Activated T-helper 1 cell treated with anti-CD3 and anti-CD28 coated beads, Interleukin-12 subunit alpha, Interleukin-12 subunit beta, Interleukin-2, Interleukin-4 antibody, amounts not matched to agents 30 ng/mL and 10 ng/mL and 1 ng/mL, durations not matched to agents 14 hours and 24 hours and 36 hours (primary cell): ENCODE data around the gene FTSJ1. TPM values are rescaled to one million over a fixed set of nuclear protein-coding genes. Genes with fewer than 3 reads are reported as not detected.
"Not testable (repeated sequence)": the region's sequence is repeated elsewhere in the genome, so short reads cannot be mapped to it uniquely, and the experiment has no call there.

Experiments
- DNase-seq: peaks from one replicate; pipeline ENCODE4 v3.0.0; 2021; ENCODE audit warnings: low spot score
- H3K27ac Mint-ChIP-seq: one replicate; pipeline ENCODE4 v1.8.0; 2021; ENCODE audit warnings: mild to moderate bottlenecking, mixed read lengths
- H3K27me3 Mint-ChIP-seq: one replicate; pipeline ENCODE4 v1.8.0; 2022; ENCODE audit warnings: mild to moderate bottlenecking, moderate library complexity, mixed read lengths; ENCODE audit not compliant: insufficient read depth
- H3K36me3 Mint-ChIP-seq: one replicate; pipeline ENCODE4 v1.8.0; 2021; ENCODE audit warnings: low read depth, mixed read lengths
- H3K4me1 Mint-ChIP-seq: one replicate; pipeline ENCODE4 v1.8.0; 2021; ENCODE audit warnings: low read depth, mixed read lengths
- H3K4me3 Mint-ChIP-seq: one replicate; pipeline ENCODE4 v1.8.0; 2021; ENCODE audit warnings: mild to moderate bottlenecking, moderate library complexity, mixed read lengths
- H3K9me3 Mint-ChIP-seq: one replicate; pipeline ENCODE4 v1.8.0; 2021; ENCODE audit warnings: mixed read lengths
- intact Hi-C: fragments of 100-400 bp; cut with micrococcal nuclease; formaldehyde crosslinking; loops from one replicate; pipeline ENCODE4 v1.15.1; 2024
- total RNA-seq: library from RNA; stranded (reverse); gene quantifications from 2 replicates; pipeline ENCODE4 v1.2.3, GENCODE V29; 2022

Gene FTSJ1
- 96.2 and 103 TPM in 2 replicates for total RNA-seq

DNA sequence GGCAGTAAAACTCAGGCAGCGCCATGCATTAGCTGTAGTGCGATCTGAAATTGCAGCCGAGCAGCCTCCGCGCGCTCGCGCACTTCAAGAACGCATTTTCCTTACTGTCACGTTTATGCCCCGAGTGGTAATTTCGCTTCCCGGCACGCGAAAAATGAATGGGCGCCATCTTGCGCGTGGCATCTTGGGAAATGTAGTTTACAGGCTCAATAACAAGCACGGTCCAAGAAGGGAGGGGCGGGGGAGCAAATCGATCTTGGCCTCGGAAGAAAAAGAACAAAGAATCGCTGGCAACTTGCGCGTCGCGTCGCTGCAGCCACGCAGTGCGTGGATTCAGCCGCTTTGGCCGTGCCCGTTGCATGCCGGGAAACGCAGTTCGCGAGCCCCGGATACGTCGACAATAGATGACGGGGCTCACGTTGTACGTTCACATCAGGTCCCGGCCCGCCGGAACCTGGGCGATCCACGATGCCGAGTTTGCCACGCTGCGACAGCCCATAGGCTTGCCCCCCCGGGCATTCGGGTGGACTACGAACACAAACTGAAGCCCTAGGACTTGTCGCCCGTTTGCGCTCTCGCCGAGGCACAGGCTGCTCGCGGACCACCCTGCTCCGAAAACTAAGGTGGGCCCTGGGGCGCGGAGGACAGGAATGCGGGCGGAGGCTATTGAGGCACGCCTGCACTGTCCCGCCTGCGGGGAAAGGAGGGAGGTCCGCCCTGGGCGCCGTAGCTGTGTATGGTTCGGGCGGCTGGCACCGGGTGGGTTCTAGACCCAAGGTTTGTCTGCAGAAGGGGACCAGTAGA, at the start of gene FTSJ1:
TSS of gene FTSJ1 (plus strand) at position 426 of the 804 bp plus-strand sequence. CDS start 1,849 bp downstream, outside the sequence.
- Mint-ChIP-seq H3K27ac (peak within 1 kb of the TSS; percentile 90), H3K27me3 (peaks cover 2% of the 10 kb centered on the region), H3K36me3 (peaks cover 18% of the 10 kb centered on the region), H3K4me1 (peaks cover 20% of the 10 kb centered on the region), H3K4me3 (peak within 1 kb of the TSS; percentile 98), H3K9me3 (no peaks in the 10 kb centered on the region)
- intact Hi-C loops = loop anchor here (1.0 to 10.0 kb wide), 8 partner anchors 32 to 1259 kb away; partner anchors contain the start of genes CDK16, EBP, ELK1 and PORCN
- DNase-seq = peak; percentile 86

- intact Hi-C loops, H3K36me3 Mint-ChIP-seq, H3K4me1 Mint-ChIP-seq, DNase-seq, H3K27ac Mint-ChIP-seq, H3K4me3 Mint-ChIP-seq, H3K9me3 Mint-ChIP-seq, H3K27me3 Mint-ChIP-seq: not testable (repeated sequence)
These were observed 48.8 kb upstream of the FTSJ1 start for GRCh38 chrX:48427027-48427716.

DNA sequence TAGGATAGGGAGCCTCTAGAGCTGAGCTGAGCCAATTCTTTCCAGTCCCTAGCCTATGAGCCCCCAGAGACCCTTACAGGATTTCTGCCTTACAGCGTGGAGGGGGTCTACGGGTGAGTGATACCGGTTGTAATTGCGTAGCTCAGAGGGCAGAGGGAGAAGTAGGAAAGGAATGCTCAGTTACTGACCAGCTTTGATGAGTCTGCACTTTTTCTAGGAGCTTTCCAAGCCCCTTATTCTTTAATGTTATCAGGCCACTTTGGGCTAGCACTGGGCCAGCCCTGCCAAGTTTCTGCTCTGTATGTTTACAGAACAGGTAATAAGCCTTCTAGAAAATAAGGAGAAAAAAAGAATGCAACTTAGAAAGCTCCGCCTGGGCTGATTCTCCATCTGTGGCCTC, 46.4 kb upstream of the FTSJ1 start:
- H3K4me1 Mint-ChIP-seq, H3K9me3 Mint-ChIP-seq, H3K4me3 Mint-ChIP-seq, H3K36me3 Mint-ChIP-seq, H3K27ac Mint-ChIP-seq, intact Hi-C loops, DNase-seq, H3K27me3 Mint-ChIP-seq: not testable (repeated sequence)

DNA sequence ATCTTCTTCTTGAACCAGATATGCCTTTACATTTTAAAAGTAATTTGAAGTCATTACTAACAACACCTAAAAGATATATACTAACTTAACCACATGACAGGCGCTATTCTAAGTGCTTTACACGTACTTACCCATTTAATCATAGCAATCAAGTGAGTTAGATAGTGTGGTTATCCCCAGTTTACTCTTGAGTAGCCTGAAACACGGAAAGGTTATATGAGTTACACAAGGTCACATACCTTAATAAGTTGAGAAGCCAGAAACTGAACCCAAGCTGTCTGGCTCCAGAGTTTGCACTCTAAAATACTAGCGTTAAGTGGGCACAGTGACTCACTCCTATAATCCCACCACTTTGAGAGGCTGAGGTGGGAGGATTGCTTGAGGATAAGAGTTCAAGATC, 45.8 kb upstream of the FTSJ1 start:
- H3K4me1 Mint-ChIP-seq, intact Hi-C loops, H3K36me3 Mint-ChIP-seq, DNase-seq, H3K9me3 Mint-ChIP-seq, H3K4me3 Mint-ChIP-seq, H3K27me3 Mint-ChIP-seq, H3K27ac Mint-ChIP-seq: not testable (repeated sequence)

DNA sequence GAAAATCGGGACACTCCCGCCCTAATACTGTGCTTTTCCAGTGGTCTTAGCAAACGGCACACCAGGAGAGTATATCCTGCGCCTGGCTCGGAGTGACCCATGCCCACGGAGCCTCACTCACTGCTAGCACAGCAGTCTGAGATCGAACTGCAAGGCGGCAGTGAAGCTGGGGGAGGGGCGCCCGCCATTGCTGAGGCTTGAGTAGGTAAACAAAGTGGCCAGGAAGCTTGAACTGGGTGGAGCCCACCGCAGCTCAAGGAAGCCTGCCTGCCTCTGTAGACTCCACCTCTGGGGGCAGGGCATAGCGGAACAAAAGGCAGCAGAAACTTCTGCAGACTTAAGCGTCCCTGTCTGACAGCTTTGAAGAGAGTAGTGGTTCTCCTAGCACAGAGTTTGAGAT, 42.3 kb upstream of the FTSJ1 start:
- H3K36me3 Mint-ChIP-seq, H3K4me1 Mint-ChIP-seq, H3K27me3 Mint-ChIP-seq, intact Hi-C loops, H3K9me3 Mint-ChIP-seq, H3K4me3 Mint-ChIP-seq, H3K27ac Mint-ChIP-seq, DNase-seq: not testable (repeated sequence)

DNA sequence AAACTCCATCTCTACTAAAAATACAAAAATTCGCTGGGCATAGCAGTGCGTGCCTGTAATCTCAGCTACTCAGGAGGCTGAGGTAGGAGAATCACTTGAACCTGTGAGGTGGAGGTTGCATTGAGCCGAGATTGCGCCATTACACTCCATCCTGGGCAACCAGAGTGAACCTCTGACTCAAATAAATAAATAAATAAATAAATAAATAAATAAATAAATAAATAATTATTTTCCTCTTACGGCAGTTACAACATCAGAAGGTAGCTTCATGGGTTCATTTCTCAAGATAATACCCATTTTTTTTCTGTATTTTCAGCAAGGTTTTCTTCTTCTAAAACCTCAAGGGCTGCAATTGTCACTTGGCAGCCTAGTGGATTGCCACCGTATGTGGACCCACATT, 28.8 kb upstream of the FTSJ1 start:
- DNase-seq, H3K27me3 Mint-ChIP-seq, H3K4me1 Mint-ChIP-seq, H3K27ac Mint-ChIP-seq, H3K4me3 Mint-ChIP-seq, intact Hi-C loops, H3K36me3 Mint-ChIP-seq, H3K9me3 Mint-ChIP-seq: not testable (repeated sequence)

DNA sequence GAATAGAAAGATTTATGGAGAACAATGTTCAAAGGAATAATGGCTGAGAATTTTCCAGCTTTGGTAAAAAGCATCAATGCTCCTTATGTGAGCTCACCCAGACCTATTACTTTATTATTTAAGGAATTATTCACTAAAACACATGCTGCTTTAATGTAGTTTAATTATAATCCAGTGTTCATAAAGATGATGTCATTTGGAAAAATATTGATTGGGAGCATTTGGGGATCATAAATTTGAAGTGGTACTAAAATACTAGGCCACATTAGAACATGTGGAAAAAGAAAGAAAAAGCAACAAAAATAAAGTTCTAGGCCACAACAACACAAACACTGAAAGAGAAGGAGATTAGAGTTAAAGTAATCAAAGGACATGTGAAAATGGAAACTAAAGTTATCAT, 25.9 kb upstream of the FTSJ1 start:
- Mint-ChIP-seq H3K4me1 (no peaks in the 10 kb centered on the region), H3K4me3 (no peak overlapping the region), H3K27me3 (no peaks in the 10 kb centered on the region), H3K27ac (no peak overlapping the region), H3K9me3 (no peaks in the 10 kb centered on the region), H3K36me3 (no peaks in the 10 kb centered on the region)
- no peak for DNase-seq
- intact Hi-C loops = no loop called here

DNA sequence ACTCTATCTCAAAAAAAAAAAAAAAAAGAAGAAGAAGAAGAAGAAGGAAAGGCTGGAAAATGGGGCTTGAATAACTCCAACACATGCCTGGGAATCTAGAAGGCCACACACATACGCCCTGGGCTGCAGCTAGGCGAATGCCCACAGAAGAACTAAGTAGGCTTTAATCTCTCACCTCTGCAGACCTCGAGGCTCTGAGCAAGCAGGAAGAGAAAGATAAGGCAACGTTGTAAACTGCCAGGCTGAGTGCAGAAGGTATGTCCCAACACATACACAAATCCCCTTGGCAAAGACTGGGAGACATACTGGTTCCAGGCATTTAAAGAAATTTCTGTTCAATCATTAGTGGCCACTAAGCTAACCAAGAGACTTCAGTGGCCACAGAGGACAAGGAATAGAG, 24.3 kb upstream of the FTSJ1 start:
- H3K27ac Mint-ChIP-seq = no peak overlapping the region
- no peaks in the 10 kb centered on the region for H3K9me3 Mint-ChIP-seq
- intact Hi-C loops = no loop called here

DNA sequence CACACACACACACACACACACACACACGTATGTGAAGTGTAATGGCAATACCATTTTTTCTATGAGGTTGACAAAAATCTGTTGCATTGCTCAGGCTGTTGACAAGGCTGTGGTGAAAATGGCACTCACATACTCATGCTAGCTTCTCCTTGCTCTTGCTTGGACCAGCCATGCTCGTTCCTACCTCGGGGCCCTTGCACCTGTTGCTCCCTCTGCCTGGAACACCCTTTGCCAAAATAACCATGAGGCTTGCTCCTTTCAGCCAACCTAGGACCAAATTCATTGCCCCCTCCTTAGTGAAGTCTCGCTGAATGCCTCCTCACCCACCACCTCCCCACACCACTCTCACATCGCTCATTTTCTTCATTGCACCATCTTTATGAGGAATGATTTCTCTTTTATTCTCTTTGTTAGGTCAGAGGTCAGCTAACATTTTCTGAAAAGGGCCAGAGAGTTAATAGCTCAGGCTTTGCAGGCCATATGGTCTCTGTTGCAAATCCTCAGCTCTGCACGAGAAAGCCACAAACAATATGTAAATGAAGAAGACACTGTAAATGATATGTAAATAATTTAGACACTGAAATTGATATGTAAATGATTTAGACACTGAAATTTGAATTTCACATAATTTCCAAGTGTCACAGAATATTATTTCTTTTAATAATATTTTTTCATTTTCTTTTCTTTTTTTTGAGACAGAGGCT, 19.2 kb upstream of the FTSJ1 start:
- Mint-ChIP-seq H3K27ac (no peak overlapping the region), H3K4me3 (no peak overlapping the region), H3K4me1 (peaks cover 5% of the 10 kb centered on the region), H3K27me3 (no peaks in the 10 kb centered on the region), H3K9me3 (no peaks in the 10 kb centered on the region), H3K36me3 (peaks cover 14% of the 10 kb centered on the region)
- intact Hi-C loops = no loop called here
- DNase-seq = no peak

More for the DNA sequence above, 24.3 kb upstream of the FTSJ1 start:
- DNase-seq = no peak
- Mint-ChIP-seq H3K4me3 (no peak overlapping the region), H3K36me3 (no peaks in the 10 kb centered on the region), H3K4me1 (no peaks in the 10 kb centered on the region), H3K27me3 (no peaks in the 10 kb centered on the region)

- intact Hi-C loops = no loop called here
- Mint-ChIP-seq H3K27ac (no peak overlapping the region), H3K27me3 (no peaks in the 10 kb centered on the region), H3K9me3 (no peaks in the 10 kb centered on the region), H3K4me3 (no peak overlapping the region), H3K4me1 (peaks cover 6% of the 10 kb centered on the region), H3K36me3 (peaks cover 21% of the 10 kb centered on the region)
- no peak for DNase-seq
These were observed 17.3 kb upstream of the FTSJ1 start for GRCh38 chrX:48458711-48459110.

DNA sequence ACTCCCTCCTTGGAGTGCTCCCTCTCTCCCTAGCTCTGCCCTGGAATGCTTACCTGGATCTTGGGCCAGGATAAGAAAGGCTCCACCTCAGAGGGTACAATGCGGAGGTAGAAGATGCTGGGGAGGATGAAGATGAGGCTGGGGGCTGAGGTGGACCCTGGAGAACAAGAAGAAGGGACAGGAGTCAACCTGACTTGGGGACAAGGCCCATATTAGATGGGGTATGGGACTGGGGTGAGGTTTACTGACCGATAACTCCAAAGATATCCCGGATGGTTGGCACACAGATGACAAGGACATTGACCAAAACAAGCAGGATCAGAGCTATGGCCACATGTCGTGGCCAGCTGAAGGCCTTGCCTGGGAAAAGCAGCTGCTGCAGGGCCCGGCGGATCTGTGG, 16.5 kb upstream of the FTSJ1 start:
- Mint-ChIP-seq H3K27me3 (no peaks in the 10 kb centered on the region), H3K4me3 (no peak overlapping the region), H3K9me3 (no peaks in the 10 kb centered on the region), H3K27ac (no peak overlapping the region), H3K4me1 (peaks cover 12% of the 10 kb centered on the region), H3K36me3 (peaks cover 28% of the 10 kb centered on the region)
- no peak for DNase-seq
- intact Hi-C loops = no loop called here

DNA sequence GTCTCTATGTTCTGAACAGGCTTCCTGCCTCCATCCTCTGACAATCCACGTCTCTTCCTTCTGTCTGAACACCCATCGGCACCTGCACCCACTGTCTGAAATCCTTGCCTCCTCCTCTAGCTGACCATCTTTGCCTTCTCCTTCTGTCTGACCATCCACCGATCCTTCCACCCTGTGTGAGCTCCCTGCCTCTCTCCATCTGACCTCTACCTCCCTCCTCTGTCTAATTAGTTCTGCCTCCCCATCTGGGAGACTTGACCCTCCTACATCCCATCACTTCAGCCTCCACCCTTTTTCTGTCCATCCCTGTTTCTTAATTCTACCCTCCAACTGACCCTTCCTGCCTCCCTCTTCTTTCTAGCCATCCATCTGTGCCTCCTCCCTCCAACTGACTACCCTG, 16.0 kb upstream of the FTSJ1 start:
- H3K4me1 Mint-ChIP-seq = peaks cover 14% of the 10 kb centered on the region
- H3K27ac Mint-ChIP-seq = no peak overlapping the region
- no peaks in the 10 kb centered on the region for H3K27me3 Mint-ChIP-seq
- H3K36me3 Mint-ChIP-seq = peaks cover 30% of the 10 kb centered on the region
- no peak overlapping the region for H3K4me3 Mint-ChIP-seq
- H3K9me3 Mint-ChIP-seq = no peaks in the 10 kb centered on the region
- no peak for DNase-seq
- intact Hi-C loops = no loop called here

GRCh38 chrX:48460606-48461005, 15.4 kb upstream of the FTSJ1 start:
- Mint-ChIP-seq H3K36me3 (peaks cover 36% of the 10 kb centered on the region), H3K9me3 (no peaks in the 10 kb centered on the region), H3K4me3 (no peak overlapping the region), H3K4me1 (peaks cover 20% of the 10 kb centered on the region), H3K27ac (no peak overlapping the region), H3K27me3 (no peaks in the 10 kb centered on the region)
- DNase-seq = no peak
- intact Hi-C loops = no loop called here
